Suprapubic skin (tissue), 4 donors: ENCODE results near the gene ZCCHC24. TPM values are rescaled to one million over a fixed set of nuclear protein-coding genes. Genes with fewer than 3 reads are reported as not detected.

Source experiments
- DNase-seq, 2 donors: peaks; one replicate each; pipeline ENCODE4 v3.0.0-alpha.2; 2019; ENCODE audit warnings: low spot score in 2 of 2
- H3K27ac ChIP-seq: fragments of 200-600 bp; sonication (generic); one replicate; pipeline ENCODE4 v1.5.1; 2019
- H3K27me3 ChIP-seq: fragments of 200-600 bp; sonication (generic); one replicate; pipeline ENCODE4 v1.5.1; 2019
- H3K36me3 ChIP-seq: fragments of 200-600 bp; sonication (generic); one replicate; pipeline ENCODE4 v1.5.1; 2019
- H3K4me1 ChIP-seq: fragments of 200-600 bp; sonication (generic); one replicate; pipeline ENCODE4 v1.5.1; 2019
- H3K4me3 ChIP-seq: fragments of 200-600 bp; sonication (generic); one replicate; pipeline ENCODE4 v1.5.1; 2019; ENCODE audit warnings: mild to moderate bottlenecking
- H3K9me3 ChIP-seq: fragments of 200-600 bp; sonication (generic); one replicate; pipeline ENCODE4 v1.5.1; 2019
- CTCF ChIP-seq, 2 donors: fragments of 200-600 bp in 1 of 2; fragments of 450-650 bp in 1 of 2; sonication (generic) in 1 of 2; IDR thresholded peaks; one replicate each; pipeline ENCODE4 v1.5.1; 2016 to 2019; ENCODE audit warnings: antibody characterized with exemption in 2 of 2, mild to moderate bottlenecking in 1 of 2, moderate library complexity in 1 of 2
- EP300 ChIP-seq: sonication (generic); formaldehyde crosslinking; IDR thresholded peaks from one replicate; pipeline ENCODE4 v1.6.1; 2017; ENCODE audit warnings: antibody characterized with exemption
- POLR2A ChIP-seq, 2 donors: fragments of 450-650 bp; IDR thresholded peaks; one replicate each; pipeline ENCODE4 v1.6.1; 2017; ENCODE audit warnings: antibody characterized with exemption in 2 of 2, mild to moderate bottlenecking in 2 of 2, moderate library complexity in 2 of 2
- POLR2AphosphoS5 ChIP-seq, 3 donors: sonication (generic); formaldehyde crosslinking; IDR thresholded peaks; one replicate each; pipeline ENCODE4 v1.6.1; 2017; ENCODE audit warnings: antibody characterized with exemption in 3 of 3
- WGBS: methylation state at CpG from one replicate; pipeline ENCODE4 v1.1.5; 2018; 5-methylcytosine and 5-hydroxymethylcytosine counted together
- total RNA-seq, 4 donors: library from RNA; depleted of rRNA; stranded (reverse); fragments of >200 nt; gene quantifications; one replicate each; pipeline ENCODE4 v1.1.0, GENCODE V29; 2016

The ZCCHC24 gene
- total RNA-seq, 4 donors from 2014 or later: 8.9 to 17.3 (median 12.8) TPM

DNA sequence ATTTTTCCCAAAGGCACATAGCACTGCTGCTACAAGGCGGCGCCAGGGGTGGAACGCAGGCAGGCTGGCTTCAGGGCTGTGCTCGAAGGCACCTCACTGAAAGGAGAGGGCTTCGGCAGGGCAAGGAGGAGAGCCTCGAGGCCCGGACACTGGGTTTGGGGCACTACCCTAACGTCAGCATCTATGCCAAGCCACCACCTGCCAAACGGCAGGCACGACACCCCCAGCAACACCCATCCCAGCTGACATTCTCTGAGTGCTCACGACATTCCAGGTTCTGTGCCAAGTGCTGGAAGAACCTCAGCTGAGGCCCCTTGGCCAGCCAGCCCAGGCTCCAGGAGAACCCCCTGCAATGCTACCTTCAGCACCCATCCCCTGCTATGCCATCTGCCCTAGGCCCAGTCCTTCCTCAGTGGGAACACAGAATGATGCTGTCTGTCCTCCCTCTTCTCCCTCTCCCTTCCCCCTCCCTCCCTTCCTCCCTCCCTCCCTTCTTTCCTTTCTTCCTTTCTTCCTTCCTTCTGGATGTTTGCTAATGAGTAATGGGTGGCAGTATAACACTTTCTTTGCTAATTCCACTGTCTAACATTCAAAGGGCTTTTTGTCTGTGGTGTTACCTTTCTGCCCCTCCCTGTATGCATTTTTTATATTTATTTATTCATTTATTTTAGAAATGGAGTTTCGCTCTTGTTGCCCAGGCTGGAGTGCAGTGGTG lies 24.3 kb downstream of the ZCCHC24 start:
- Histone ChIP-seq H3K36me3 (peaks cover 2% of the 10 kb centered on the region), H3K9me3 (no peaks in the 10 kb centered on the region), H3K27me3 (no peaks in the 10 kb centered on the region), H3K4me3 (no peak overlapping the region), H3K4me1 (peaks cover 82% of the 10 kb centered on the region), H3K27ac (no peak overlapping the region)
- WGBS: 71% methylated on average over 12 of the region's 12 CpGs
- no peak for TF ChIP-seq POLR2AphosphoS5 (IDR thresholded peaks at IDR 0.05)
- no peak for TF ChIP-seq EP300
- no peak for TF ChIP-seq CTCF (IDR thresholded peaks at IDR 0.05)
- no peak for TF ChIP-seq POLR2A (IDR thresholded peaks at IDR 0.05)
- no peak for DNase-seq

- Histone ChIP-seq H3K9me3 (no peaks in the 10 kb centered on the region), H3K4me1 (peaks cover 73% of the 10 kb centered on the region), H3K27me3 (no peaks in the 10 kb centered on the region), H3K36me3 (peaks cover 2% of the 10 kb centered on the region), H3K27ac (no peak overlapping the region), H3K4me3 (no peak overlapping the region)
- TF ChIP-seq POLR2AphosphoS5 (IDR thresholded peaks at IDR 0.05) (no peak), POLR2A (IDR thresholded peaks at IDR 0.05) (no peak), CTCF (IDR thresholded peaks at IDR 0.05) (no peak), EP300 (no peak)
- no peak for DNase-seq
- WGBS: 92% methylated on average over 13 of the region's 13 CpGs
Observed at GRCh38 chr10:79418886-79419595, 26.4 kb downstream of the ZCCHC24 start.

DNA sequence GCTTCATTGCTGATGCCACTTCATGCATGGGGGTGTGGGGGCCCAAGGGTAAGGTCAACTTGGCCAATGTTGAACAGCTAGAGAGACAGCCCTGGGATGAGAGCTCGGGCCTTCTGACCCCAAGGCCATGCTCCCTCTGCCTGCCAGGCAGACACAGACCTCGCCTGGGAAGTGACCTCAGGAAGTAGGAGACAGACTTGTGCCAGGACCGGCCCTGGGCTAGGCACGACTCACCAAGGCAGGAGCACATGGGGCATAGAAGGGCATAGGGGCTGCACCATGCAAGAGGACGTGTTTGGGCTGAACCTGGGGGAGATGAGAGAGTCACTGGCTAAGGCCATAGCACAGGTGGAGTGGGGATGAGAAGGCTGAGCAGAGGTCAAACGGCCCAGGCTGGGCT lies 27.1 kb downstream of the ZCCHC24 start:
- Histone ChIP-seq H3K27me3 (no peaks in the 10 kb centered on the region), H3K27ac (no peak overlapping the region), H3K4me1 (peaks cover 68% of the 10 kb centered on the region), H3K9me3 (no peaks in the 10 kb centered on the region), H3K4me3 (no peak overlapping the region), H3K36me3 (peaks cover 2% of the 10 kb centered on the region)
- 70% methylated on average over 5 of the region's 6 CpGs for WGBS
- no peak for TF ChIP-seq EP300
- no peak for DNase-seq

DNA sequence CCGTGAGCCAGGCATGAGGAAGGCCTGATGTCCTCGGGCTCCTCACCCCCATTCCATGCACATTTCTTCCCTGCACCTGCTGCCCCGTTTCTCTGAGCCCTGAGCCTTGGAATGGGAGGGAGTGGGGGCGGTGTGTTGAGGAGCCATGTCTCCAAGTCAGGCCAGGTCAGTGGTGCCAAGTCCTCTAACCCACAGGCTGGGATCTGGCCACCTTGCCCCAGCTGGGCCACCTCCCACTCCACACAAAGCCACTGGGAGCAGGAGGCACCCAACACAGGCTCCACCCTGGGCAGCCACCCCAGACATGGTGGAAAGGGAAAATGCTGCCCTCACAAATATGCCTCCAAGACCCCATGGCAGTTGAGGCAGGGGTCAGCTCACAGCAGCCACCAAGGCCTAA lies 27.7 kb downstream of the ZCCHC24 start:
- DNase-seq: no peak
- H3K9me3 ChIP-seq: no peaks in the 10 kb centered on the region
- H3K27me3 ChIP-seq: no peaks in the 10 kb centered on the region
- H3K27ac ChIP-seq: no peak overlapping the region
- 74% methylated on average over 2 of the region's 4 CpGs for WGBS
- TF ChIP-seq POLR2AphosphoS5 (IDR thresholded peaks at IDR 0.05) (no peak), CTCF (IDR thresholded peaks at IDR 0.05) (no peak), POLR2A (IDR thresholded peaks at IDR 0.05) (no peak)
- no peak overlapping the region for H3K4me3 ChIP-seq
- H3K36me3 ChIP-seq: peaks cover 2% of the 10 kb centered on the region
- peaks cover 63% of the 10 kb centered on the region for H3K4me1 ChIP-seq

- 44% methylated on average over 2 of the region's 2 CpGs for WGBS
- DNase-seq: no peak
- H3K36me3 ChIP-seq: peaks cover 2% of the 10 kb centered on the region
- peaks cover 60% of the 10 kb centered on the region for H3K4me1 ChIP-seq
- H3K9me3 ChIP-seq: no peaks in the 10 kb centered on the region
- TF ChIP-seq EP300 (no peak), CTCF (IDR thresholded peaks at IDR 0.05) (no peak), POLR2A (IDR thresholded peaks at IDR 0.05) (no peak)
- H3K27ac ChIP-seq: no peak overlapping the region
- H3K4me3 ChIP-seq: no peak overlapping the region
- no peaks in the 10 kb centered on the region for H3K27me3 ChIP-seq
Observed at GRCh38 chr10:79417266-79417665, 28.2 kb downstream of the ZCCHC24 start.
